NCI-H2196 treated with DMSO at 0.1 percent for 48 hours (cell line): ENCODE results near the gene TRAPPC2B.

Experiments
- DNase-seq: peaks from one replicate; lab custom pipeline; 2025; ENCODE audit not compliant: unreplicated experiment; lab: John Stamatoyannopoulos, UW

TRAPPC2B gene

GRCh38 chr19:57362997-57363687, at the start of gene TRAPPC2B, which contains the start of gene ZNF547:
Gene TRAPPC2B (plus strand): TSS chr19:57363551. CDS start chr19:57364834, 1,283 bp downstream.
Gene ZNF547 (plus strand): TSS chr19:57363551. CDS start chr19:57368556, 5,005 bp downstream.
- DNase-seq = peak; percentile 97

- no peak for DNase-seq
These were observed 49.2 kb upstream of the TRAPPC2B start for GRCh38 chr19:57314146-57314545.

GRCh38 chr19:57317503-57317902, 45.8 kb upstream of the TRAPPC2B start:
- no peak for DNase-seq

- no peak for DNase-seq
These were observed 43.5 kb upstream of the TRAPPC2B start for GRCh38 chr19:57319869-57320179.

GRCh38 chr19:57320180-57321084, 42.9 kb upstream of the TRAPPC2B start, which contains the start of gene ZNF543:
Gene ZNF543 (plus strand): TSS chr19:57320472. CDS start chr19:57320854, 382 bp downstream.
- DNase-seq = peak; percentile 85

GRCh38 chr19:57321116-57321515, 42.2 kb upstream of the TRAPPC2B start:
- DNase-seq = no peak

- no peak for DNase-seq
These were observed 41.6 kb upstream of the TRAPPC2B start for GRCh38 chr19:57321751-57322150.

GRCh38 chr19:57324992-57325391, 38.4 kb upstream of the TRAPPC2B start:
- DNase-seq = no peak

- no peak for DNase-seq
These were observed 35.4 kb upstream of the TRAPPC2B start for GRCh38 chr19:57327993-57328392.

- no peak for DNase-seq
These were observed 29.2 kb upstream of the TRAPPC2B start for GRCh38 chr19:57334191-57334590.

GRCh38 chr19:57338877-57339276, 24.5 kb upstream of the TRAPPC2B start:
- no peak for DNase-seq

- no peak for DNase-seq
These were observed 20.8 kb upstream of the TRAPPC2B start for GRCh38 chr19:57342582-57342981.

- no peak for DNase-seq
These were observed 15.2 kb upstream of the TRAPPC2B start for GRCh38 chr19:57348136-57348535.

GRCh38 chr19:57350877-57351805, 12.2 kb upstream of the TRAPPC2B start, which contains the start of gene ZNF304:
Gene ZNF304 (plus strand): TSS chr19:57351271. CDS start chr19:57351665, 394 bp downstream.
- DNase-seq = peak; percentile 92

- no peak for DNase-seq
These were observed 11.5 kb upstream of the TRAPPC2B start for GRCh38 chr19:57351867-57352266.

GRCh38 chr19:57355916-57356315, 7.4 kb upstream of the TRAPPC2B start:
- no peak for DNase-seq

- DNase-seq = no peak
These were observed 5.9 kb upstream of the TRAPPC2B start for GRCh38 chr19:57357406-57357805.

GRCh38 chr19:57359300-57359699, 4.1 kb upstream of the TRAPPC2B start:
- DNase-seq = no peak

GRCh38 chr19:57362419-57362818, 932 bp upstream of the TRAPPC2B start:
- DNase-seq = no peak

GRCh38 chr19:57363688-57364181, 384 bp downstream of the TRAPPC2B start:
- DNase-seq = no peak

- DNase-seq = no peak
These were observed 3.4 kb downstream of the TRAPPC2B start for GRCh38 chr19:57366776-57367175.
